T47D (cell line): ENCODE measurements around the gene CDC42BPA.
"Not testable (repeated sequence)": the region's sequence is repeated elsewhere in the genome, so short reads cannot be mapped to it uniquely, and the experiment has no call there.

Experiments
- DNase-seq, 2 experiments: peaks; one replicate each; pipeline versions ENCODE4 v3.0.0 to v3.0.0-alpha.2; 2011 to 2012; ENCODE audit warnings: low read depth in 1 of 2, low spot score in 1 of 2
- JUND ChIP-seq: IDR thresholded peaks from 2 replicates; pipeline ENCODE4 v1.6.1; 2012; ENCODE audit warnings: low read depth
- in situ Hi-C: cut with HindIII; loops from 2 replicates; pipeline ENCODE4 v1.10.0; 2016; ENCODE audit warnings: low sequenced_read_pairs, low pct_unique_long_range_greater_than_20kb

Gene CDC42BPA

DNA sequence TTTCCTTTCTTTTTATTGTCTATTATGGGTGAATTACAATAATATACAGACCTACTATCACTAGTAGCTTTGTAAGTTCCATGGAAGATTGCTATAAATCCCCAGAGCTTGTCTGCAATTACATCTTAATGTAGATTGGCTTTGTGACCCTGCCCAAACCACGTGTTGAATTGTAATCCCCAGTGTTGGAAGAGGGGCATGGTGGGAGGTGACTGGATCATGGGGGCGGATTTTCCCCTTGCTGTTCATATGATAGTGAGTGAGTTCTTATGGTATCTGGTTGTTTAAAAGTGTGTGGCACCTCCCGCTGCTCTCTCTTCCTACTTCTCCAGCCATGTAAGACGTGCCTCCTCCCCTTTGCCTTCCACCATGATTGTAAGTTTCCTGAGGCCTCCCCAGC, 34.9 kb upstream of the CDC42BPA start:
- no peak for TF ChIP-seq JUND
- no peak for DNase-seq
- in situ Hi-C loops = no loop called here

DNA sequence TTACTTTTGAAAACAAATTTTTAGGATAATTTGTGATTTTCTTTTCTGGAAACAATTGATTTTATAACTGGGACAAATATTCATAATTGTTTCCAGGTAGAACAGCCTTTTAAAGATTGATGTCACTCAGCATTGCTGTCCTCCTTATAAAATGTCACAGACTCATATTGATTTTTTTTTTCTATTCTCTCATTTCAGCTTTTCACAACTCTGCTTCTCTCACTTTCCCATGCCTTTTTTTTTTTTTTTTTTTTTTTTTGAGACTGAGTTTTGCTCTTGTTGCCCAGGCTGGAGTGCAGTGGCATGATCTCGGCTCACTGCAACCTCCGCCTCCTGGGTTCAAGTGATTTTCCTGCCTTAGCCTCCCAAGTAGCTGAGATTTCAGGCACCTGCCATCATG, 33.9 kb upstream of the CDC42BPA start:
- in situ Hi-C loops, DNase-seq: not testable (repeated sequence)

DNA sequence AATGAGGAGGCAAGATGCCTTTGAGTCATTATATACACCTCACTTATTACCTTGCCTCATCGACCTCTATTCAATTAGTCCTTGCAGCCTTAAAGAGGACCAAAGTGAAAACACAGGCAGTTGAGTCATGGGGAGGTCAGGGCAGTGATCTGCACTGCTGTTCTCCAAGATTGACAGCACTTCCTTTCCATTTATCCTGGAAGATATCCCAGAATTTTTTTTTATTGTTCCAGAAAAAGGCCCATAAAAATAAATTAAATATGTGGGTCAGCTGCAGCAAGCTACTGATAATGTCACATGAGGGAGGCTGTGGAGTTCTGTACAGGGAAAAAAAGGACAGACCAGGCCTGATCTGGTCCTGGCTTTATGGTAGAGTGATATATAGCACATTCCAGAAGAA, 33.2 kb upstream of the CDC42BPA start:
- no peak for DNase-seq
- no peak for TF ChIP-seq JUND
- in situ Hi-C loops = no loop called here

DNA sequence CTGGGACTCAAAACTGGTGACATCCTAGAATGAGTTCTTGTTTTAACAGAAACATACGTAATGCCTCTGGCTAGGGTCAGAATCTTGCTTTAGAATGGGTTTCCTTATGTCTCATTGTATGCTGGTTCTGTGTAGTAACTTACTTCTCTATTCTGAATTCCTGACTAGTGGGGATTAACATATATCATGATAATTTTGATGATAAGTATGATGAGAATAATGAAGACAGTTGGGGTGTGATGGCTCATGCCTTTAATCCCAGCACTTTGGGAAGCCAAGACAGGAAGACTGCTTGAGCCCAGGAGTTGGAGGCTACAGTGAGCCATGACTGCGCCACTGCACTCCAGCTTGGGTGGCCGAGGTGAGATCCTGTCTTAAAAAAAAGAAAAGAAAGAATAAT, 31.7 kb upstream of the CDC42BPA start:
- in situ Hi-C loops = no loop called here
- no peak for TF ChIP-seq JUND
- no peak for DNase-seq

DNA sequence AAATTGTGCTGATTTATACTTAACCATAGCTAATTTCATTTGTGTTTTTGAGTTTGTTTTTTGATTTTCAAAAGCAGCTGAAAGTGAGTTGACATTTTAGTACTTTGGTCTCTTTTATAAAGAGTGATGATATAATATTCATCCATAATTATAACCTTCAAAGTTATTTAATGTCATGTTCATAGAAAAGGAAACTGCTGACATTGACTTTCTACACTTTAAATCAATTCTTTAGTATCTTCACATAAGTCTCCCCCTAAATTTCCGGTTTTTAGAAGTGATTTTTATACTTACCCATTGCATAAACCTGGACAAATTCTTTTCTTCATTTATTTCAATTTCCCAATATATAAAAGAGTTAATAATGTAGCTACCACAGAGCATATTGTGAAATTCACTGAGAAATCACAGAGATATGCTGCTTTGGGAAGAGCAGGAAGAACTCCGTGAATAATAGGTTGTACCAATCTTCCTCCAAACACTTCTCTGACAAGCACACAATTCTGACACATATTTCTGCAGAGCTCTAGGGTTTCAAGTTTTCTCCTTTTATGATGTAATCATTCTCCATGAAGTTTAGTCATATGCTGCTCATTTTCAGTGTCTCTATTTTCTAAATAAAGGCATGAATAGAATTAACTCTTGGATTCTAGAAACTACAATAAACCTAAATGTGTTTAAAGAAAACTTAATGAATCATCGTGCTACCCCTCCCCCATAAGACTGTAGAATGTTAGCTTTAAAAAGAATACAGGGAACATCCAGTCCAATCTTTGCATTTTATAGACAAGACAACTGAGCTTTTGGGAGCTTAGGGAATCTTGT, 25.6 kb upstream of the CDC42BPA start:
- DNase-seq = no peak
- in situ Hi-C loops = no loop called here
- TF ChIP-seq JUND = no peak

DNA sequence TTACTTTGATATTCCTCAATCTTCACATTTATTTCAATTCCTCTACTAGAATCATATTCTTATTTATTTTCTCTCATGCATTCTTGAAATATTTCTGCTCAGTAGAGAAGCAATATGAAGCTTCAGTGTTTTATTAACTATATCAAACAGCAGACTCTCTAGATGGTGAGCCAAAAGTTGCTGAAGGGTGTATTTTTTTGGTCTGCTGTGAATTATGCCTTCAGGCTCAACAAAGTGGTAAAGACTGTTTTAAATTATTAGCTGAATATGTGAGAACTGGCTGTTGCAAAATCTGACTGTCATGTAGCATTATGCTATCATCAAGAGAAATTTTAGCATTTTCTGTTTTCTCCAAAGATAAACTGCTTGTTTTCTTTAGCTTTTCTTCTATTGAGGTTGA, 24.9 kb upstream of the CDC42BPA start:
- in situ Hi-C loops = no loop called here
- no peak for DNase-seq

DNA sequence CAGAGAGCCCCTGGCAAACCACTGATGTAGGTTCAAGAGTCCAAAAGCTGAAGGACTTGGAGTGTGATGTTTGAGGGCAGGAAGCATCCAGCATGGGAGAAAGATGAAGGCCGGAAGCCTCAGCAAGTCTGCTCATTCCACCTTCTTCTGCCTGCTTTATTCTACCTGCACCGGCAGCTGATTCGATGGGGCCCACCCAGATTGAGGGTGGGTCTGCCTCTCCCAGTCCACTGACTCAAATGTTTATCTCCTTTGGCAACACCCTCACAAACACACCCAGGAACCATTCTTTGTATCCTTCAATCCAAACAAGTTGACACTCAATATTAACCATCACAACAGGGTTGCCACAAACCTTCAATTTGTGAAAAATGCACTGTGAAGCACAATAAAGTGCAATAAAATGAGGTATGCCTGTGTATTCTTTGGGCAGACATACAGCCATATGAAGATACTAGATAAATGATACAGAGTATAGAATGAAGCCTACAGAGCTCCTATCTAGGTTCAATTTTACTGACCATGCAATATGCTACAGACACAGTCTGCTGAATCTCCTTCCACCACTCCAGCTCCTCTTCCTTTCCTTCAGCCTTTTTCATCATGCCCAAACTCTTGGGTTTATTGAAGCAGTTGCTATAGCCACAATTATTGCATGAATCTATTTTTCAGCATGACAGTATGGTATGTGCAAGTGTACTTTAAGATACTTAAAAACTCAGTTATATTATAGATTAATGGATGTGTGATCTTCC, 24.0 kb upstream of the CDC42BPA start:
- in situ Hi-C loops = no loop called here
- TF ChIP-seq JUND = no peak

More for the DNA sequence above, 24.9 kb upstream of the CDC42BPA start:
- no peak for TF ChIP-seq JUND

DNA sequence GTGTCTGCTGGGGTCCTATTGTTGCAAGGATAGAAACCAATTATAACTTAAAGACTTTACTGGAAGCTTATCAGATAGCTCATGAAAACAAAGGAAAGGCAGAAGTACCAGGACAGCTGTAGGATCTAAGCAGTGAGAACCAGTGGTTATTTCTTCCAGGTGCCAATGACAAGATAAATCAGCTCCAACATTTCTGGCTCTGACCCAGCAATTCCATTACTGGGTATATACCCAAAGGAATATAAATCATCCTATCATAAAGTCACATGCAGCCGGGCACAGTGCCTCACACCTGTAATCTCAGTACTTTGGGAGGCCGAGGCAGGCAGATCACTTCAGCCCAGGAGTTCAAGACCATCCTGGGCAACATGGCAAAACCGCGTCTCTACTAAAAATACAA, 17.8 kb upstream of the CDC42BPA start:
- in situ Hi-C loops, DNase-seq: not testable (repeated sequence)

More for the DNA sequence above, 24.0 kb upstream of the CDC42BPA start:
- DNase-seq = no peak

DNA sequence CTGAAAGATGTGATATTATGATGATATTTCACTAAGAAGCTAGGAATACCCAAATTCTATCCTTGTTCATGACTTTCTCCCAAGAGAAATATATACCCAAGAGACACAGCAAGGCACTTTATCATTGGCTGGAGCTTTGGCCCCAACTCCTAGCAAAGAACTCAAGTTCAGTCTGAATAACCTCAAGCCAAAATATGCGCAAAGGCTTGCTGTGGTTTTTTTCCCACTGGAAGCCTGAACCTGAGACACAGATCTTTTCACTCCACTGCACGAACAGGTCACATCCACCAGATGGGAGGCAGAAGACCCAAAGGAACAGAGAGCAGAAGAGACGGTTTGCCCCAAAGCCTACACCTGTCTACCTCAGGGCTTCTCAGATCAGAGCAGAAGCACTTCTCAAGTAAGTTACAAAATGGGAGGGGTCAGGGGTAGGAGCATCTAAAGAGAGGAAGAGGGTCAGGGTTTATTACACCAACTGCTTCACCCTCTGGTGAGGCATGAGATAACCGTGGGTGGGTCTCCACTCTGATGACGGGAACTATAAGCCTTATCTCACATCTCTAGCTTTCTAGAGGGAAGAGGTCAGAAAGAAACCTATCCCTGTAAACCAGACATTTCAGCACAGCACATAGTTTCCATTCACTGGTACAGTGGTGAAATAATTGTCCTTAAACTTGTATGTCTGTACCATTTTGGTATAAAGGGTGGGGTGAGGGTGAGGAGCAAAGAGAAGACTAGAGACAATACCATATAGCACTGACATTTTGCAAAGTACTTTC, 17.1 kb upstream of the CDC42BPA start:
- DNase-seq = no peak
- in situ Hi-C loops = no loop called here
- TF ChIP-seq JUND = no peak

DNA sequence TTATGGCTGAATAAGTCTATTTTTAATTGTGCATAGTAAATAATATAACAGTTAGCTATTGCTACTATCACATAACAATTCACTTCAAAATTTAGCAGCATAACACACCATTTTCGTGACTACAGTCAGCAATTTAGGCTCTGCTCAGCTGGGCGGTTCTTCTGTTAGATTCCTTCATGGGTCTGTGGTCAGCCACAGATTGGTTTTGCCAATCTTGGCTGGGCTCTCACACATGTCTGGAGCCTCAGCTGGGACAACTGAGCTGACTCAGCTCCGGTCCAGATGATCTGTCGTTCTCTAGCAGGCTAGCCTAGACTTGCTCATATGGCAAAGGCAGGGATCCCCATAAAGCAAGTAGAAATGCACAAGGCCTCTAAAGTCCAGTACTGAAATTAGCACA, 15.1 kb upstream of the CDC42BPA start:
- in situ Hi-C loops = no loop called here
- no peak for DNase-seq
- no peak for TF ChIP-seq JUND

DNA sequence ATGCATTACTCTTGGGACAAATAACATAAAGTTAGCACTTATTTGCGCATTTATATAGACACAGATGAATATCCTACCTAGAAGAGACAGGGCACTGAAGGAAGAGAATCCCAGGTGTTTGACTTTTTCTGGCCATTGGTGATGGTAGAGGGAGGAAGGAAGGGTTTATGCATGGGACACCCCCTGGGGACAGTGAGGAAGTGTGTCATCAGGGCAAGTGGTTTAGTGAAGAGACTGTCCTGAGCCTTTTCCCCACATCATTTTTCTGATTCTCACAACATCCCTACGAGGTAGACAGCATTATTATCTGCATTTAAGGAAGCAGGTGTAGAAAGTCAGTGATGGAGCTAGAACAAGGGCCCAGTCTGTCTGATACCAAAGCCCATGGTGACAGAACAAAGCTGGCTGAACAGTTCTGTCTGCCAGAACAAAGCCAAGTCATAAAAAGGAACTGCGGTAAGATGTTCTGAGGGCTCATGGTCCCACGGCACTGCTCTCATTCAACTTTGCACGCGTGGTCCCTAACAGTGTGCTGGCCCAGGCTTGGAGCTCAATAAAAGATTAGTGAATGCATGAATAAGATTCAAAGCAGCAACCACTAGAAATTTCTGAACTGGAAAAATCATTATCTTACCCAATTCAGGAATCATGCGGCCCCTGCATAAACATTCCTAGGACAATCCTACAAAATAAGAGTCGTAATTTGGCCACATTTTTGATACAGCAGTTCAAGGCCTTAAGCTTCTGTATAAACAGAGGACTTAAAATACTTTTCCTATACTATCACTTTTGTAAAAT, 12.2 kb upstream of the CDC42BPA start:
- in situ Hi-C loops = no loop called here
- DNase-seq = no peak
- TF ChIP-seq JUND = no peak

DNA sequence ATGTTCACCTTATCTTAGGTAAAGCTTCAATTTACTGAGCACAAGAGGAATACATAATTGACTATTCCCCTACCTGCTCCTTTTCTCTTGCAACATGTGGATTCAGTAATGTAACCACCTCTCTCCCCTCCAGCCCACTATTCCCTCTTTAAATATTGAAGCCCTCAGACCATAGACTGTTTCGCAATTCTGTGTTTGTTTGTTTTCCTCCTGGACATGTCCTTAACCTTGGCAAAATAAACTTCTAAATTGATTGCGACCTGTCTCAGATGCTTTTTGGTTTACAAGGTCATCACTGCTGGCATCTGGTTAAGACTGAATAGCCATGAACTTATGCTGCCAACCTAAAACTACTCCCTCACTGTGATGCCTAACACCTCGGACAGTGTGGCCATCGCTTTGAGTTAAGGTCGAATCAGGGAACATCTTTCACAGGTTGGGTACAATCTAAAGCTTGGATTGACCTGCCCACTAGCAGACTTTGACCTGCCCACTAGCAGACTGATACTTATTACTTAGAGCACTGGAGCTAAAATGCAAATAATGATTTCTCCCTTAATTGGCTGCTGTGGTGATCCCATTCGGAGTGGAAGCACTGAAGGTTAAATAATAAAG, 10.2 kb upstream of the CDC42BPA start:
- TF ChIP-seq JUND = no peak
- DNase-seq = no peak
- in situ Hi-C loops = no loop called here
